GDM1 (cell line): ENCODE measurements around the gene KDSR.

ENCODE experiments used
- DNase-seq: peaks from one replicate; lab custom pipeline; 2025; lab: John Stamatoyannopoulos, UW

KDSR gene, protein sequence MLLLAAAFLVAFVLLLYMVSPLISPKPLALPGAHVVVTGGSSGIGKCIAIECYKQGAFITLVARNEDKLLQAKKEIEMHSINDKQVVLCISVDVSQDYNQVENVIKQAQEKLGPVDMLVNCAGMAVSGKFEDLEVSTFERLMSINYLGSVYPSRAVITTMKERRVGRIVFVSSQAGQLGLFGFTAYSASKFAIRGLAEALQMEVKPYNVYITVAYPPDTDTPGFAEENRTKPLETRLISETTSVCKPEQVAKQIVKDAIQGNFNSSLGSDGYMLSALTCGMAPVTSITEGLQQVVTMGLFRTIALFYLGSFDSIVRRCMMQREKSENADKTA

DNA sequence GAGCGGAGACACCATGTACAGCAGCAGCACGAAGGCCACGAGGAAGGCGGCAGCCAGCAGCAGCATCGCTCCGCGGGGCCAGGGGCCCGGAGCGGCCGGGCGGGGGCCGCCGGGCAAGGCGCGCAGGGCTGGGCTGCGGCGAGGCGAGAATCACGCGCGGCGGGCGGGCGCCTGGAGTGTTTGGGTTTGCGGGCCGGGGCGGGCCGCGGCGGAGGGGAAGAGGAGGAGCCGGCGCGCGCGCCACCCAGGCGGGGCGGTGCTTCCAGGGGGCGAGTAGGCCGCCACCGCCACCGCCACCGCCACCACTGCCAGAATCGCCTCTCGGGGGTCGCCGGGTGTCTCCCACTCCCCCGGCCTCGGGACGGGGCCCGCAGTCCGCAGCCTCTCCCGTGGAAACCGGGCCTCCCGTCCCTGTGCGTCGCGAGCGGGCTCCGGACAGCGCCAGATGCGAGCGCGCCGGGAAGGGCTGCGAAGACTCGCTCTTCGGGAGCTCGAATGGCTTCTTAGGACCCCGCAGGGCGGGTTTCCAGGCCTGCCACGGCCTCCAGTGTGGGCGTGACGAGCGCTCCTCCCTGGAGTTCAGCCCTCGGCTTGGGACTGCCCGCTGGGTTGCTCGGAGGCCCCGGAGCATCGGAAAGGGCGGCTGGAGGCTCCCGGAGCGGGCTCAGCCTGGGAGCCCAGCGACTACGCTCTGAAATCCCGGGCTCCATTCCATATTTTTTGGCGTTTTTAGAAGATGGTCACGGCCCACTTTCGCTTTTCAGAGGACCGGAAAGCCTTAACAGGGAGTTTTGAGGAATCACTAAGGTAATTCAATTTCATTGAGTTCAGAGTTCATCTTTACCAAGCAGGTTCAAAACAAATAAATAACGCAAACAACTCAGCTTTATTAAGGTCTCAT is at the start of gene KDSR:
TSS of gene KDSR (minus strand) at position 154 of the 901 bp plus-strand sequence. CDS start at position 66, 88 bp downstream.
- peak; percentile 96 for DNase-seq

DNA sequence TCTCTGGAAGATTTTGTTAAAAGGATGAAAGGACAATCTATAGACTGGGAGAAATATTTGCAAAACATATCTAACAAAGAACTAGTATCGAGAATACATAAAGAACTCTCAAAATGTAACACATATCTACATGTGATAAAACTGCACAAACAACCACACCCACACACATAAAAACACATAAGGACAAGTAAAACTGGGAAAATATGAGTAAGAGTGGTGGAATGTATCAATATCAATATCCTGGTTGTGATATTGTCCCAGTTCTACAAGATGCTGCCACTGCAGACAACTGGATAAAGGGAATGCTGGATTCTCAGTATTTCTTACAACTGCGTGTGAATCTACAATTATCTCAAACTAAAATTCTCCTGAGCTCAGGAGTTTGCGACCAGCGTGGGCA is 45.9 kb upstream of the KDSR start:
- DNase-seq = no peak

DNA sequence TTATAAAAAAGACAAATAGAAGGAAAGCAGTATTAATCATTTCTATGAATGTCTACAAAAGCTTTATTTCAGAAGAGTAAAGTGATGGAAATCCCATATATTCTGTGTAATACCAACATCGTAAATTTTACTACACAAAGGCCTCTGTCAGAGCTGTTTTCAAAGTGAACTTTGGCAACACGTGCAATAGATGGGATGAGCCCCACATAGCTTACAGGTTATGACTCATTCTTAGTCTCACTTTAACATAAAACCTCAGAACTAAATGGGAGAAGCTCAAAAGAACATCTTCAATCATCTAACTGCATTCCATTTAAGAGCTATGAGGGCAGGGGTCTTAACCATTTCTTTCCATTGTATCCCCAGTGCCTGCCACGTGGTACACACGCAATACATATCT is 43.8 kb upstream of the KDSR start:
- no peak for DNase-seq

DNA sequence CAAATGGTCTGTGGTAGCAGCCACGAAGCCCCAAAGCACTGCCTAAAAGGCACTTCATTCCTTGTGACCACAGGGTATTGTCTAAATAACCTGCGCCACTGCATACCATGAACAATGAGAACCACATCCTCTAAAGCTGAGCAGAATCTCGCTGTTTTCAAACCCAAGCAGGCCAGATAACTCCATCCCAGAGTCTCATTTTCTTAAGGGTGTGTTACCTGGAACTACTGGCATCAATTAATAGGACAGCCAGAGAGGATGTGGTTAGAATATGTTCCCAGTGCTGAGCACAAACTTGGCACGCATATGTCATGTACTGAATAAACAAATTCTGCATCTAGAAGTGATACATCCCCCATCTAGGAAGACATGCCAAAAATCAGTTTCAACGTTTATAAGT is 42.3 kb upstream of the KDSR start:
- DNase-seq = no peak

DNA sequence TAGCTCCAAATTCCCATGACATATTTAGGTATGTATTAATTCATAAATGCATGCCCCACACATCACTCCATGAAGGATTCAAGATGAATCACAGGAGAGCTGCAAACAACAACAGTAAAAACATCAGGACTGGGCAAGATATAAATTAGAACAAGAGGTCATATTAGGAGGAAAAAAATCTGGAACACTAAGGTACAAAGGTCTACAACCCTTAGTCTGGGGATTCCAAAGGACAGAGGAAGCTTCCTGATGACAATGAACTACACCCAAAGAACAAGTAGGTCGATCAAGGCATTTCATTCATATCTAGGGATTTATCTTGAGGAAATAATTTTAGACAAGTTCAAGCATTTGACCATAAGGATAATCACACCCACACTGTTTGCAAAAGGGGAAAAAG is 40.7 kb upstream of the KDSR start:
- no peak for DNase-seq

DNA sequence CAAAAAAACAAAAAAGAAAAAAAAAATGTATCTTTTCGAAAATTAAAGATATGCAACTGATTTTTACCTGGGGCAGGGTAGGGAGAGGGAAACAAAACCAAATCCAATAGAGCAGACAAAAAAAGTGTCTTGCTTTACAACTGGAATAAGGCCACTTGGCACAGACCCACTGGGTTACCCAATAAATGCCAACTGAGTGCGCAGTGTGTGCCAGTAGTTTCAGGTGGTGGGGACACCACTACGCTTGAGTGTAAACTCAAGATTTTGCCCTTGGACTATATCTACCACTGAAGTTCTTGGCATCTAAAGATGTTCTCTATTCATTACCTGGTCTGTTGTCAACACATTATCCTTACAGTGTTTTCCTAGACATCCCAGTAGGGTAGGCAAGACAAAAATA is 39.0 kb upstream of the KDSR start:
- DNase-seq = no peak

DNA sequence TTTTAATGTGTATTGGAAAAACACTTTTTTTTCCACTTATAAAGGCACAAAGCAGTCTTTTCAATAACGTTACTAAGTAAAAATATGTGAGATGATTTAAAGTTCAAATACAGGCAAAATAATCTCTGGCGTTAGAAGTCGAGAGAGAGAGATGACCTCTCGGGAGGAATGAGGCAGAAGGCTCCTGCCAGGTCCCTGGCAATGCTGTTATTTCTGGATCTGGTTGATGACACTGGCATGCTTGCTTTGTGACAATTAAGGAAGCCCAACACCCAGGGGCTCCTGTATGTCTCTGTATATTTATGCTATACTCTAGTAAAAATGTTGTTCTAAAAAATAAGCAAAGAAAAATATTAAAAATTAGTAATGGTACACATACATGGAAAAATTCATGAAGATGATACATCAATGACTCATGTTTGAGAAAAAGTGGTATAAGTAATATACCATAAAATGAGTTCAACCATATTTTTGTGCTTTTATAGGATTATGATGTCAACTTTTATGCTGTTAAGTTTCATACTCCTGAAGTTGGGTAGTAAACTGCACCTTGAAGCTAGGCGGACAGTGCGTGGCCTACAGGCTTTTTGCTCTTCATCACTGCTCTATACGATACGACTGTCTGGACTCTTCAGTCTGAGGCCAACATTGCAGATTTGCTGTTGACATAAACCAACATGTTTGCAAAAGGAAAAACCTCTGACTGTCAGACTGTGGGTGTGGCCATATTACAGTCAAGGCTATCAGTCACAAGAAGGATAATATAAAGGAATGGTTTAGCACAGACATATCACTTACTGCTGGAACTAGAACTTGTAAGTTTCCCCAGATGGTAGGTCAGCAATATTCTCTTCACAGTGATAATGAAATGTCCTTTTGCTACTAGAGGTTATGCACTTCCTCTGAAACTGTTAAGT is 35.5 kb upstream of the KDSR start:
- DNase-seq = no peak

DNA sequence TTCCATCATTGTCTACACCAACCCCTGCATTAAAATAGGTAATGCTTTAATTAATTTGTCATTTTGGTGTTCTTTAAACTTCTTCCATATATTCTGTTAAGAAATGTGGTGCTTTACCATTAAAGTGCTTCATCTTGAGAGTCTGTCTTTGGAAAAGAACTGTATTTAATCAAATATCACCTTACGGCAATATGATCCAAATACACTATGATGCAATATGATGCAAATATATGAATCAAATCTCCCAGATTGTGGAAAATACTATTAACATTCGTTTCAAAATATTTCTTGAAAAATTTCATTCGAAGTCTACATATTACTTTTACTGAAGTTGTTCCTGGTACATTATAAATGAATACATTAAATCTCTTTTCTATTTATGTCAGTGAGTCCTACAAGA is 32.3 kb upstream of the KDSR start:
- DNase-seq = no peak

DNA sequence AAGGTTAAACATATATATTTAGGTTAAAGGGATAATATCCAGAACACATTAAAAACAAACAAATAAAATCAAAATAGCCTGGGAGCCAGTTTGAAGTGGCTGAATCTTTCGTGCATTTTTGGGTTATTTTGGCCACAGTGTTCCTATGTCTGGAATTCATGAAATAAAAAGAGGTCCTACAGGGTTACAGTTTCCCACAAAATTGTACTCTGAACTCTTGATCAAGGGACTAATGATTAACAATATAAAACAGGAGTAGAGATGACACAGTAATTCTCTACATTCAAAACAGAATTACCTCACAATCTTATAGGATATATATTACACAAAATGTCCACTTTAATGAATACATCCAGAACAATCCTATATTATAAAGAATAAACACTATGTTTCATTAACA is 30.3 kb upstream of the KDSR start:
- DNase-seq = no peak

DNA sequence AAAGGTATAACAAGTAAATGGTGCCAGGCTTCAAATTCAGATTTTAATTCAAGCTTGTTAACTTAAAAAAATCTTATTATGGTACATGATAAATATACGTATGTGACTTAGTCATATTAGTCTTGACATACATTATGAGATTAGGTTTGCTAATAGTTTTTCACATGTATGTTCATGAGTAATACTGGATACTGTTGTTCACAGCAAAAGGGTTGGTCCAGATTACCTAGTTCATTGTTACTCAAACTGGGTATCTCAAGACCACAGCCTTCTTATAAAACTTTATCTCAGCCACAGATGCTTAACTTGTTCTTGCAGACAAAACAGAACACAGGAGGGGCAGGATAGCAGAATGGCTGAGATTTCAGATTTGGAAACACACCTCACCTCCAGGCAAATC is 28.5 kb upstream of the KDSR start:
- DNase-seq = no peak

DNA sequence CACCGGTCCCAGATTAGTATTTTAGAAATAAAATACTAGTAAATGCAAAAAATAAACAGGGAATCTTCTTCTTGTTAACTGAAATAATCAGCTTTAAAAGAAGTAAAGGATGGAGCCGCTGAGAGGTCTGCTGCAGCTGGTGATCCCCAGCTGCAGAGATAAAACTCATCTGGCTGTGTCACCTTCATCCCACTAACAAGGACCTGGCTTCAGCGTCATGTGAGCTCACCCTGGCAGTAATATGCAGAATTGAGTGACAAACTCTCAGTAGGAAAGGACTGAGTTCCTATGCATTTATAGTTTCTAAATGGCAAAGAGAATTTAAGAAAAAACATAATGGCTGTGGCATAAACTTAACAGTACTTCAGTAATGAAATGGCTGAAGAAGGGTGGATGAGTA is 27.9 kb upstream of the KDSR start:
- no peak for DNase-seq

DNA sequence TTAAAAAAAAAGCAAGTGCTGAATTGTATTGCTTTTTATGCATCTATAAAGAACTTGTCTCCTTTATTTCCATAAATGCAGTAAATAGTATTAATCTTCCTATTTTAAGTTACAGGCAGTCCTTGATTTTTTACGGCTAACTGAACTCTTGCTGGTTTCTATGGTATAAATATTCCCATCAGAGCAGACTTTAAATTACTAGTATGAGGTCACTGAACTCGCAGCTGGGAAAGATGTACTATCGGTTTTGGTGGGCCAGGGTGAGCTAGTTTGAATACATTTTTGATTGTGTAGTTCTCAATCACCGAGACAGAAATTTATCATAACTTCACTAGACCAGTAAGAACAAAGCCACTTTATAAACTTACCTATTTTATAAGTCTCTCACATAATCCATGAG is 20.9 kb upstream of the KDSR start:
- DNase-seq = no peak

DNA sequence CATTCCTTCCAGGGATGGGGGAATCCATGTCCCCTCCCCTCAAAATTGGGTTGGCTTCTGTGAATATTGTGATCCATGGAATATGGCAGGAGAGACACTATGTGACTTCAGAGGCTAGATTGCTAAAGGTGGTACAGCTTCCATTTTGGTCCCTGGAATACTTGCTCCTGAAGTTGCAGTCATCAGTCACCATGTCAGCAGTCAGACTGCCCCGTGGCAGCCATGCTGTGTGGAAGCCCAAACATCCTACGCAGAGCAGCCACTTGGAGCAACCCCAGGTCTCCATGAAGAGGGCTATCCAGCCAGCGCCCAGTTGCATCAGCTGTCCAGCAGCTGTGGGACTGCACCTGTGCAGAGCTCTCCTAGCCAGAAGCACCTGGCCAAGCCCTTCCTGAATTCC is 15.8 kb upstream of the KDSR start:
- DNase-seq = no peak

DNA sequence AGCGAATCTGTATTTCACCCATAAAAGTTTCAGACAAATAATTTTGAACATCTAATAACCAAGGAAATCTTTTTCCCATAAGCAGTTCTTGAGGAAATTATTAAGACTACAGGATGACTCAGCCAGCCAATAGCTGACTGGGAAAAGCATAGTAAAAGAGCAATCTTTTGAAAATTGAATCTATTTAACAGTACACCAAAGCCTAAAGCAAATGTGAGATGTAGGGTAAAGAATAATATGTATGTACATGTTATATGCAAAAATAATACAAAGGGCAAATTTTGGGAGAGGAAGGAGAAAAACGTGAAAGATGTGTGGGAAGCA is 12.6 kb upstream of the KDSR start:
- DNase-seq = no peak

DNA sequence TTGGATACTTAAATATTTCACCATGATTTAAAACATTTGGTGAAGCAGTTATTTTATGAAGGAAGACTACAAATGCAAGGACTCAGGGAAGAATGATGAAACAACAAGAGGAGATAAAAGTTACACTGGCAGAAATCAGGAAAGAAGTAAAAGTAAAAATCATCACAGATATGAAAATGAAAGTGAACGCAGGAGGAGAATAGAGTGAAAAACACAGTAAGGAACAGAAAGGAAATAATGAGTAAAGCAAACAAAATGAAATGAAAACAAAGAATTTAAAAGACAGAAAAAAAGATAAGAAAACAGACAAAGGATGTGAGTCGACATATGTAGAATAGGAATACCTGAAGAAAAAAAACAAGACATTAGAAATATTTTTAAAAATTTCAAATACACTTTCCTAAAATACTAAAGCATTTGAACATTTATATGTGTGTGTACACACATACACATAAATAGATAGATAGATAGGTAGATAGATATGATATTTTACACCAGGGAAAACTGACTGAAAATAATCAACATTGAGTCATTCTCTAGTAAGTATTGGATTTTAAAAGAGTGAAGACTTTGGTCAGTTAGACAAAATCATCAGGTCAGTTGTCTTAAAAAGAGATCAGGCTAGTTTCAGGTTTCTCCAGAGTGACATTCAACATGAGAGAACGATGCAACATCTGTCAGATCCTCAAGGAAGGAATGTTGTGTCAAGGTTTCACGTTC is 12.1 kb upstream of the KDSR start:
- DNase-seq = no peak

DNA sequence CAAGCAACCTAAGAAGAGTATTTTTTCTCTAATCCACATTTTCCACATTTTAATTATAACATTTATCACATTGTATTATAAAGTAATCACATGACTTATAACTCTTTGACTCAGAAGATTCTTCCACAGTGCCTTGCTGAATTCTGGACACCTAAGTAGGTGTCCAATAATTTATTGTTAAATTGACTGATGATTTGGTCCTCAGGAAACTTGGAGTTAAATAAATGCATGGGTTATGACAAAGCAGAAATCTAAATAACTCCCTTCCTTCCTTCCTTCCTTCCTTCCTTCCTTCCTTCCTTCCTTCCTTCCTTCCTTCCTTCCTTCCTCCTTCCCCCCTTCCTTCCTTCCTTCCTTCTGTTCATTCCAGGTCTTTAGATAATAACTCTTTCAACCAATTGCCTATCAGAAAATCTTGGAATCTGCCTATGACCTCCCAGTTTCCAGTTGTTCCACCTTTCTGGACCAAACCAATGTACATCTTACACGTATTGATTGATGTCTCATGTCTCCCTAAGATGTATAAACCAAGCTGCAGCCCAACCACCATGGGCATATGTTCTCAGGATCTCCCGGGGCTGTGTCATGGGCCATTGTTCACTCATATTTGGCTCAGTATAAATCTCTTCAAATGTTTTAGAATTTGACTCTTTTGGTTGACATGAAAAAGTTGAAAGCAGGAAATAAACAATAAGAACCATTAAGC is 10.4 kb upstream of the KDSR start:
- no peak for DNase-seq

DNA sequence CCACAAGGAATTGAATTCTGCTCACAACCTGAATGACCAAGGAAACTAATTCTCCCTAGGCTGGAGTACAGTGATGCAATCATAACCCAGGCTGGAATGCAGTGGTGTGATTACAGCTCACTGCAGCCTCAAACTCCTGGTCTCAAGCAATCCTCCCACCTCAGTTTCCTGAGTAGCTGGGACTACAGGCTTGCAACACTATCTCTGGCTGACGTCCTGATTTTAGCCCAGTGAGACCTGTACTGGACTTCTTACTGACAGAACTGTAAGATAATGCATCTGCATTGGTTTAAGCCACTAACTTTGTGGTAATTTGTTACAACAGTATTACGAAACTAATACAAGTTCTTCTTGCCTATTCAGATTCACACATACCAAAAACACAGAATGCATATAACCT is 9.5 kb upstream of the KDSR start:
- DNase-seq = no peak

DNA sequence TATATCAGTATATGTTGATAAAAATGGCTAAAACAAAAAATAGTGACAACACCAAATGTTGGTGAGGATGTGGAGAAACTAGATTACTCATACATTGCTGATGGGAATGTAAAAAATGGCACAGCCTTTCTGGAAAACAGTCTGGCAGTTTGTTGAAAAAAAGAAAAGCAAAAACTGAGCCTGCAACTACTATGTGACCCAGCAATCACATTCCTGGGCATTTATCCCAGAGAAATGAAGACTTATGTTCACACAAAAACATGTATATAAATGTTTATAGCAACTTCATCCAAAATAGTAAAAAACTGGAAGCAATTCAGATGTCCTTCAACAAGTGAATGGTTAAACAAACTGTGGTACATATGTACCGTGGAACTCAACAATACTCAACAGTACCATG is 7.5 kb upstream of the KDSR start:
- no peak for DNase-seq

DNA sequence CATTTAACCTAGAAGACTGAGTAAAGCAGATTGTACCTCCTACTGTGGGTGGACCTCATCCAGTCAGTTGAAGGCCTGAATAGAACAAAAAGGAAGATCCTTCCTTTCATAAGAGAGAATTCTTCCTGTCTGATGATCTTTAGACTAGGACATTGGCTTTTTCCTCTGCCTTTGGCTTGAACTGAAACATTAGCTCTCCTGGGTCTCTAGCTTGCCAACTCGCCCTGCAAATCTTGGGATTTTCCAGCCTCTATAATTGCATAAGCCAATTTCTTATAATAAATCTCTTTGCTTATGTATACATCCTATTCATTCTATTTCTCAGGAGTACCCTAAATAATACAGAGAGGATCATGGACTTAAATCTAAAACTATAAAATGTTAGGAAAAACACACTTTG is 6.2 kb upstream of the KDSR start:
- DNase-seq = no peak

DNA sequence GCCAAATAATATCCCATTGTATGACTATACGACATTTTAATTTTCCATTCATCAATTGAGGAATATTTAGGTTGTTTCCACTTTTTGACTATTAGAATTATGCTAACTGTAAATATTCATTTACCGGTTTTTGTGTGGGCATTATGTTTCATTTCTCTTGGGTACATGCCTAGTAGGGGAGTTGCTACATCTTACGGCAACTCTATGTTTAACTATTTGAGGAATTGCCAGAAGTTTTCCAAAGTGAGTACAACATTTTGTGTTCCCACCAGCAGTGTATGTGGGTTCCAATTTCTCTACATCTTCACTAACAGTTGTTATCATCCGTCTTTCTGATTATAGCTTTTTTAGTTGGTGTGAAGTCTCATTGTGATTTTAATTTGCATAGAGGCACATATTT is 1.6 kb upstream of the KDSR start:
- DNase-seq = no peak
